PC-3 (cell line): ENCODE results near the gene DHX38. TPM values are rescaled to one million over a fixed set of nuclear protein-coding genes. Genes with fewer than 3 reads are reported as not detected.

ENCODE experiments used
- ATAC-seq: fragments of 200-7000 bp; cut with Tn5 transposase; 2 replicates; pipeline ENCODE4 v1.9.1; 2020; ENCODE audit warnings: mild to moderate bottlenecking, moderate library complexity
- BruUV-seq: library from RNA; stranded (reverse); fragments of 400-500 nt; replicated peaks from 2 replicates; lab custom pipeline; 2021; lab: Mats Ljungman, UMichigan
- CTCF ChIA-PET: fragments of 300-600 bp; sonication (Branson Sonifier 250); formaldehyde crosslinking; loops from one replicate; lab custom pipeline; 2022; ENCODE audit warnings: antibody characterized with exemption; lab: Charles Lee
- POLR2A ChIA-PET: fragments of 300-600 bp; sonication (Branson Sonifier 250); formaldehyde crosslinking; loops from one replicate; lab custom pipeline; 2022; ENCODE audit warnings: antibody characterized with exemption; ENCODE audit not compliant: unreplicated experiment; lab: Charles Lee
- DNase-seq: peaks from one replicate; pipeline ENCODE4 v3.0.0-alpha.2; 2015
- H2AFZ ChIP-seq: fragments of 300-600 bp; sonication (generic); 2 replicates; pipeline ENCODE4 v1.6.0; 2016; ENCODE audit warnings: antibody characterized with exemption, low read length
- H3F3A ChIP-seq: fragments of 300-600 bp; sonication (generic); one replicate; pipeline ENCODE4 v1.6.0; 2017; ENCODE audit warnings: antibody characterized with exemption, low read length, control low read depth, mild to moderate bottlenecking; ENCODE audit not compliant: unreplicated experiment
- H3K27ac ChIP-seq: fragments of 300-600 bp; sonication (generic); 2 replicates; pipeline ENCODE4 v1.5.1; 2016; ENCODE audit warnings: mild to moderate bottlenecking, low read length
- H3K27me3 ChIP-seq: fragments of 300-600 bp; sonication (generic); 2 replicates; pipeline ENCODE4 v1.6.1; 2016; ENCODE audit warnings: low read length, mixed read lengths
- H3K36me3 ChIP-seq: fragments of 300-600 bp; sonication (generic); 2 replicates; pipeline ENCODE4 v1.6.1; 2016; ENCODE audit warnings: low read depth, mixed run types, low read length, mixed read lengths
- H3K4me1 ChIP-seq: fragments of 300-600 bp; sonication (generic); 2 replicates; pipeline ENCODE4 v1.5.1; 2016; ENCODE audit warnings: low read length; ENCODE audit not compliant: insufficient read depth
- H3K4me2 ChIP-seq: fragments of 300-600 bp; sonication (generic); 2 replicates; pipeline ENCODE4 v1.6.0; 2016; ENCODE audit warnings: low read length
- H3K4me3 ChIP-seq: fragments of 300-600 bp; sonication (generic); 2 replicates; pipeline ENCODE4 v1.5.1; 2016; ENCODE audit warnings: mild to moderate bottlenecking, low read length, mixed read lengths
- H3K79me2 ChIP-seq: fragments of 300-600 bp; sonication (generic); 2 replicates; pipeline ENCODE4 v1.6.1; 2017; ENCODE audit warnings: low read length, mixed read lengths
- H3K9ac ChIP-seq: fragments of 300-600 bp; sonication (generic); 2 replicates; pipeline ENCODE4 v1.6.0; 2016; ENCODE audit warnings: mild to moderate bottlenecking, low read length
- H3K9me2 ChIP-seq: fragments of 300-600 bp; sonication (generic); replicated peaks from 2 replicates; pipeline ENCODE4 v1.6.1; 2016; ENCODE audit warnings: mixed run types, low read length, mixed read lengths
- H3K9me3 ChIP-seq: fragments of 300-600 bp; sonication (generic); 2 replicates; pipeline ENCODE4 v1.6.1; 2016; ENCODE audit warnings: low read length, mixed read lengths
- H4K20me1 ChIP-seq: fragments of 300-600 bp; sonication (generic); 2 replicates; pipeline ENCODE4 v1.6.1; 2016; ENCODE audit warnings: low read length, mixed read lengths
- CTCF ChIP-seq: fragments of 300-600 bp; sonication (generic); conservative IDR thresholded peaks from 2 replicates; pipeline ENCODE4 v1.5.1; 2017; ENCODE audit warnings: antibody characterized with exemption, low read depth, mild to moderate bottlenecking, low read length
- EZH2 ChIP-seq: fragments of 300-600 bp; sonication (generic); IDR thresholded peaks from one replicate; pipeline ENCODE4 v1.6.1; 2017; ENCODE audit warnings: antibody characterized with exemption, mild to moderate bottlenecking, low read length; ENCODE audit not compliant: unreplicated experiment
- EZH2phosphoT487 ChIP-seq: fragments of 300-600 bp; sonication (generic); IDR thresholded peaks from 2 replicates; pipeline ENCODE4 v1.6.1; 2018; ENCODE audit warnings: mild to moderate bottlenecking, antibody characterized with exemption, low read length, borderline replicate concordance
- intact Hi-C: fragments of 100-400 bp; cut with micrococcal nuclease; formaldehyde crosslinking; loops from 2 replicates; pipeline ENCODE4 v1.9.0; 2023
- total RNA-seq: library from RNA; depleted of rRNA; stranded (reverse); fragments of >200 nt; gene quantifications from 2 replicates; pipeline ENCODE4 v1.2.3, GENCODE V29; 2014

DHX38 gene
- total RNA-seq, 1 experiment from 2014 or later = 61.2 TPM

- no peak for ATAC-seq
- POLR2A ChIA-PET = no interaction called here
- no peak overlapping the region for H3K4me3 ChIP-seq
- no peak overlapping the region for H2AFZ ChIP-seq
- no peak for TF ChIP-seq EZH2phosphoT487
- intact Hi-C loops = no loop called here
- H3K9me2 ChIP-seq = no peaks in the 10 kb centered on the region
- no peak overlapping the region for H3K9ac ChIP-seq
- H3K27ac ChIP-seq = no peak overlapping the region
- no peak overlapping the region for H3K4me2 ChIP-seq
- H3K9me3 ChIP-seq = no peaks in the 10 kb centered on the region
- DNase-seq = no peak
- no peaks in the 10 kb centered on the region for H3F3A ChIP-seq
- CTCF ChIA-PET = no interaction called here
- H4K20me1 ChIP-seq = no peaks in the 10 kb centered on the region
- TSS peak; percentile 29 for BruUV-seq
- H3K27me3 ChIP-seq = no peaks in the 10 kb centered on the region
- H3K36me3 ChIP-seq = peaks cover 4% of the 10 kb centered on the region; the same call in 1 of the 2 replicates
- H3K79me2 ChIP-seq = no peaks in the 10 kb centered on the region
- H3K4me1 ChIP-seq = no peaks in the 10 kb centered on the region
These were observed 18.8 kb downstream of the DHX38 start for GRCh38 chr16:72112452-72112792.

GRCh38 chr16:72112906-72113615, 19.4 kb downstream of the DHX38 start:
- BruUV-seq = no TSS peak
- CTCF ChIA-PET = no interaction called here
- POLR2A ChIA-PET = no interaction called here
- Histone ChIP-seq H3K9me3 (no peaks in the 10 kb centered on the region), H3K9me2 (no peaks in the 10 kb centered on the region), H3K4me2 (no peak overlapping the region), H3K9ac (no peak overlapping the region), H4K20me1 (no peaks in the 10 kb centered on the region), H3K27ac (no peak overlapping the region), H3K36me3 (peaks cover 4% of the 10 kb centered on the region; the same call in 1 of the 2 replicates), H3K79me2 (no peaks in the 10 kb centered on the region), H2AFZ (no peak overlapping the region), H3K27me3 (no peaks in the 10 kb centered on the region), H3K4me1 (no peaks in the 10 kb centered on the region), H3F3A (no peaks in the 10 kb centered on the region), H3K4me3 (no peak overlapping the region)
- no peak; the same call in 1 of the 2 replicates for ATAC-seq
- intact Hi-C loops = no loop called here
- no peak for DNase-seq
- TF ChIP-seq CTCF = no peak
- no peak for TF ChIP-seq EZH2phosphoT487
- no peak for TF ChIP-seq EZH2

GRCh38 chr16:72113616-72113945, 19.9 kb downstream of the DHX38 start:
- Histone ChIP-seq H3K4me1 (no peaks in the 10 kb centered on the region), H2AFZ (no peak overlapping the region), H3K9ac (no peak overlapping the region), H3F3A (no peaks in the 10 kb centered on the region), H3K27ac (no peak overlapping the region), H3K27me3 (no peaks in the 10 kb centered on the region), H4K20me1 (no peaks in the 10 kb centered on the region), H3K9me3 (no peaks in the 10 kb centered on the region), H3K4me3 (no peak overlapping the region), H3K79me2 (no peaks in the 10 kb centered on the region), H3K9me2 (no peaks in the 10 kb centered on the region), H3K4me2 (no peak overlapping the region), H3K36me3 (peaks cover 4% of the 10 kb centered on the region; the same call in 1 of the 2 replicates)
- intact Hi-C loops = no loop called here
- ATAC-seq = no peak
- POLR2A ChIA-PET = no interaction called here
- no peak for TF ChIP-seq EZH2
- TF ChIP-seq CTCF = no peak
- CTCF ChIA-PET = no interaction called here
- no peak for DNase-seq
- BruUV-seq = no TSS peak
